Metanephros (tissue), 1 donor: ENCODE results near the gene TMEM26. TPM values are rescaled to one million over a fixed set of nuclear protein-coding genes. Genes with fewer than 3 reads are reported as not detected.

Experiments used
- total RNA-seq: library from RNA; depleted of rRNA; stranded (reverse); fragments of >200 nt; gene quantifications from one replicate; pipeline ENCODE4 v1.2.3, GENCODE V29; 2014

The TMEM26 gene
- 6.6 TPM for total RNA-seq

DNA sequence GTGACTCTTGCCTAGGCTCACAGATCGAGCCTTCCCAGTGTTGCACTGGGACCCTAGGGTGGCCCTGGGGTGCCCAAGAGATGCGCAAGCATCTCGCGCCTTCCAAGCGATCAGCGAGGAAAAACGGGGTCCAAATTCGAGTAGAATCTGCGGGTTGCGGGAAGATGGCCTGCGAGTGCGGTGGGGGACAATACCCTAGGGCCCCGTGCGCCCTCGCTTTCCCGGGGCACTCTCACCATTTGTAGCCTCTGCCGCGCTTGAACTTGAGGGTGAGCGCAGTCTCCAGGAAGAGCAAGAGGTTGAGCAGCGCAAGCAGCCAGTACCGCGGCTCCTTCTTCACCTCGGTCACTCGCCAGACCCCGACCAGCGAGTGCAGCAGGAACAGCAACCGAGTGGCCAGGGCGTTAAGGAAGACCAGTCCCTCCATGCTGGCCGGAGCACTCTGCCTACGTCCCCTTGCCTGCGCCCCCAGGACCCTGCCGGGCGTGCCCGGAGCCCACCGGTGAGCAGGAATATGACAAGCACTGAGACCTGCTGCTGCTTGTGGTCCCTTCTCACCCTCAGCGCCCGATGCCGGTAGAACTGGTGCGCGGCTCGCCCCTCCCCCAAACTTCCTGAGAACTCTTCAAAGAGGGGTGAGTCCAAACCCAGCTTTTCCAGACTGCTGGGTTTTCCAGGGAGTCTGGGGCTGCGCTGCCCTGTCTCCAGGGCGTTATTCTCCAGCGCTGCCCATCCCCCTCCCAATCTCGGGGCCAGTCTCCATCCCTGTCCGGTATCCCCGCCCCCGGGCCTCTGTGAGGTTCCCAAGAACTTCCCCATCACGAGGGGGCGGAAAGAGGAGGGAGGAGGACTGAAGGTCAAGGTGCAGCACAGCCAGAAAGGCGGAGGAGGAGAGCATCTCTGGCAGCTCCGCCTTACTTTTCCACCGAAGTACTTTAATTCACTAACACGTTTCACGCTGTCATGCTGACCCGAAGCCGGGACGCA is at the start of gene TMEM26:
Gene TMEM26, minus strand, starts transcription at position 727 of the 987 bp plus-strand sequence. Its CDS starts 300 bp downstream, at position 427.

Other genes with a start within 250 kb of the TMEM26 start
- 1.4 TPM for gene CABCOCO1, start 209.5 kb upstream of the TMEM26 start, total RNA-seq